Measurements from ENCODE around the gene CREB5. TPM values are rescaled to one million over a fixed set of nuclear protein-coding genes. Genes with fewer than 3 reads are reported as not detected.

CREB5 gene
- total and polyA plus RNA-seq, 2 of the 8 experiments (the other 6 are each of a cell fraction or from before 2014, with no cell fraction given), result 2.4 to 2.7 TPM

DNA sequence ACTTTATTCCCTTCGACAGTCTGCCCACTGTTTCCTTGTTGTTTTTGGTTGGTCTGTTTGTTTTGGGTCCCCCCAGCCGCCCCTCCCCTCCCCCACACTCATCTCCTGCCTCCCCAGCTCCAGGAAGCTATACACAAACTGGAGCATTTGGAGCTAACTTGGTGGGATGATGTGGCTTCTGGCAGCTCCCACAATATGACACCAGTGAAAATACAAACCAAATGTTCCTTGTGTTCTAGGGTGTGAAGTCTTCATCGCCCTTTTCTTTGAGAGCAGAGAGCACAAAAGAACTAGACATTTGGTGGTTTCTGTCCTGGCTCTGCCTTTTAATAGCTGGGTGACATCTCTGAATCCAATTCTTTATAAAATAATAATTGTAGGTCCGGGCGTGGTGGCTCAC lies 33.8 kb downstream of the CREB5 start (continued):
- TF ChIP-seq, protein P1, sequence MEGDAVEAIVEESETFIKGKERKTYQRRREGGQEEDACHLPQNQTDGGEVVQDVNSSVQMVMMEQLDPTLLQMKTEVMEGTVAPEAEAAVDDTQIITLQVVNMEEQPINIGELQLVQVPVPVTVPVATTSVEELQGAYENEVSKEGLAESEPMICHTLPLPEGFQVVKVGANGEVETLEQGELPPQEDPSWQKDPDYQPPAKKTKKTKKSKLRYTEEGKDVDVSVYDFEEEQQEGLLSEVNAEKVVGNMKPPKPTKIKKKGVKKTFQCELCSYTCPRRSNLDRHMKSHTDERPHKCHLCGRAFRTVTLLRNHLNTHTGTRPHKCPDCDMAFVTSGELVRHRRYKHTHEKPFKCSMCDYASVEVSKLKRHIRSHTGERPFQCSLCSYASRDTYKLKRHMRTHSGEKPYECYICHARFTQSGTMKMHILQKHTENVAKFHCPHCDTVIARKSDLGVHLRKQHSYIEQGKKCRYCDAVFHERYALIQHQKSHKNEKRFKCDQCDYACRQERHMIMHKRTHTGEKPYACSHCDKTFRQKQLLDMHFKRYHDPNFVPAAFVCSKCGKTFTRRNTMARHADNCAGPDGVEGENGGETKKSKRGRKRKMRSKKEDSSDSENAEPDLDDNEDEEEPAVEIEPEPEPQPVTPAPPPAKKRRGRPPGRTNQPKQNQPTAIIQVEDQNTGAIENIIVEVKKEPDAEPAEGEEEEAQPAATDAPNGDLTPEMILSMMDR (IDR thresholded peaks at IDR 0.05; ENCODE audit: control extremely low read depth in 1 of 3, insufficient read depth in 1 of 3, low read depth in 1 of 3, low read length in 3 of 3), result no peak
- TF ChIP-seq HDAC6 (IDR thresholded peaks at IDR 0.05; ENCODE audit: low read depth, low read length), result no peak
- no peak for TF ChIP-seq TCF12 (IDR thresholded peaks at IDR 0.05; ENCODE audit: low read depth, low read length)
- no peak for TF ChIP-seq RXRA (IDR thresholded peaks at IDR 0.05; ENCODE audit: insufficient read depth, low read depth, low read length)
- TF ChIP-seq MAFK (IDR thresholded peaks at IDR 0.05; ENCODE audit: low read depth, low read length), result no peak
- TF ChIP-seq TBP (IDR thresholded peaks at IDR 0.05; ENCODE audit: low read depth, low read length), result no peak
